AG04449 (cell line): ENCODE measurements around the gene CSRNP2.

Source experiments
- CTCF ChIA-PET: fragments of 350-600 bp; formaldehyde crosslinking; extraction: SDS; loops from one replicate; lab custom pipeline; 2021; ENCODE audit warnings: antibody characterized with exemption; lab: Yijun Ruan, JAX
- POLR2A ChIA-PET: fragments of 400-600, 350-600 bp; formaldehyde crosslinking; extraction: SDS; loops from one replicate; lab custom pipeline; 2020; ENCODE audit warnings: antibody characterized with exemption, inconsistent platforms; lab: Yijun Ruan, JAX
- DNase-seq: peaks from one replicate; pipeline ENCODE4 v3.0.0-alpha.2; 2010; ENCODE audit warnings: low read depth, low spot score
- H3K4me3 ChIP-seq: 2 replicates; pipeline ENCODE4 v1.5.1; 2011; ENCODE audit warnings: low read depth, mild to moderate bottlenecking, control low read depth, low read length
- CTCF ChIP-seq: IDR thresholded peaks from one replicate; pipeline ENCODE4 v1.5.1; 2011; ENCODE audit warnings: mild to moderate bottlenecking, moderate library complexity, low read length, control low read depth, inconsistent platforms; ENCODE audit not compliant: insufficient read depth; ENCODE audit errors: missing control alignments

The CSRNP2 gene

GRCh38 chr12:51103977-51104376 lies 20.6 kb upstream of the CSRNP2 start:
- TF ChIP-seq CTCF: no peak
- H3K4me3 ChIP-seq: no peak overlapping the region
- no peak for DNase-seq
- ChIA-PET CTCF (no interaction called here), POLR2A (no interaction called here)

- no peak for DNase-seq
- ChIA-PET CTCF (no interaction called here), POLR2A (no interaction called here)
- no peak for TF ChIP-seq CTCF
- no peak overlapping the region for H3K4me3 ChIP-seq
Measured at GRCh38 chr12:51098611-51099010, 15.2 kb upstream of the CSRNP2 start.

- DNase-seq: no peak
- ChIA-PET CTCF (no interaction called here), POLR2A (no interaction called here)
- no peak overlapping the region for H3K4me3 ChIP-seq
- no peak for TF ChIP-seq CTCF
Measured at GRCh38 chr12:51090705-51091229, 7.4 kb upstream of the CSRNP2 start.

GRCh38 chr12:51087818-51088217 lies 4.4 kb upstream of the CSRNP2 start:
- no peak for TF ChIP-seq CTCF
- H3K4me3 ChIP-seq: no peak overlapping the region
- no peak for DNase-seq
- CTCF ChIA-PET: no interaction called here
- POLR2A ChIA-PET: no interaction called here

GRCh38 chr12:51086933-51087332 lies 3.5 kb upstream of the CSRNP2 start:
- no peak overlapping the region for H3K4me3 ChIP-seq
- CTCF ChIA-PET: no interaction called here
- no peak for TF ChIP-seq CTCF
- POLR2A ChIA-PET: no interaction called here
- no peak for DNase-seq

GRCh38 chr12:51085757-51086156 lies 2.4 kb upstream of the CSRNP2 start:
- H3K4me3 ChIP-seq: no peak overlapping the region
- CTCF ChIA-PET: interaction anchor here (0.9 kb wide), 1 partner anchor 255 kb away, joined by 3 read pairs; no protein-coding TSS in a partner anchor
- POLR2A ChIA-PET: no interaction called here
- DNase-seq: no peak
- no peak for TF ChIP-seq CTCF
